HCT116 (cell line): ENCODE measurements around the gene ATP6V1G1. TPM values are rescaled to one million over a fixed set of nuclear protein-coding genes. Genes with fewer than 3 reads are reported as not detected.

Experiments
- ATAC-seq: fragments of 200-7000 bp; cut with Tn5 transposase; 2 replicates; pipeline ENCODE4 v1.9.1; 2020; ENCODE audit warnings: mild to moderate bottlenecking, moderate library complexity
- BruUV-seq: library from RNA; stranded (reverse); fragments of 400-500 nt; replicated peaks from 2 replicates; lab custom pipeline; 2021; lab: Mats Ljungman, UMichigan
- CTCF ChIA-PET: fragments of 300-600 bp; sonication (Branson Sonifier 250); formaldehyde crosslinking; loops from one replicate; lab custom pipeline; 2021; ENCODE audit warnings: antibody characterized with exemption; lab: Charles Lee
- POLR2A ChIA-PET: fragments of 300-600, 350-600 bp; sonication (Branson Sonifier 250); formaldehyde crosslinking; loops from one replicate; lab custom pipeline; 2021; ENCODE audit warnings: antibody characterized with exemption; lab: Charles Lee
- RAD21 ChIA-PET, 2 experiments: fragments of 300-600 bp; sonication (Branson Sonifier 250); formaldehyde crosslinking; loops; one replicate each; lab custom pipeline; 2023; ENCODE audit warnings: low total read pairs in 2 of 2; ENCODE audit not compliant: uncharacterized antibody in 2 of 2, unreplicated experiment in 2 of 2, low non-redundant PET in 1 of 2; lab: Charles Lee
- DNase-seq: peaks from one replicate; pipeline ENCODE4 v3.0.0-alpha.2; 2010; ENCODE audit warnings: low read depth, low spot score
- H2AFZ ChIP-seq: fragments of 200-600 bp; shearing (Covaris generic), sonication (generic); 2 replicates; pipeline ENCODE4 v1.6.1; 2017; ENCODE audit warnings: low read depth, mixed run types, mixed read lengths, antibody characterized with exemption, low read length; ENCODE audit not compliant: poor library complexity, severe bottlenecking
- H3K27ac ChIP-seq: 2 replicates; pipeline ENCODE4 v1.5.1; 2012; ENCODE audit warnings: low read depth, low read length
- H3K27me3 ChIP-seq: fragments of 200-600 bp; sonication (generic); 2 replicates; pipeline ENCODE4 v1.6.1; 2016; ENCODE audit warnings: mixed run types, low read length, mixed read lengths; ENCODE audit not compliant: insufficient read depth
- H3K36me3 ChIP-seq, 2 experiments: fragments of 200-500 bp in 1 of 2; fragments of 200-600 bp in 1 of 2; sonication (Bioruptor generic) in 1 of 2; sonication (generic) in 1 of 2; 2 replicates each; pipeline versions ENCODE4 v1.5.1 to v1.6.1; 2014 to 2016; ENCODE audit warnings: low read length in 2 of 2, inconsistent platforms in 1 of 2, mixed read lengths in 1 of 2, mixed run types in 1 of 2; ENCODE audit not compliant: insufficient read depth in 2 of 2, control insufficient read depth in 1 of 2
- H3K4me1 ChIP-seq, 2 experiments: fragments of 200-600 bp in 1 of 2; sonication (generic) in 1 of 2; 2 replicates each; pipeline versions ENCODE4 v1.5.1 to v1.6.1; 2012 to 2017; ENCODE audit warnings: low read length in 2 of 2, inconsistent platforms in 1 of 2, mild to moderate bottlenecking in 1 of 2, mixed read lengths in 1 of 2, mixed run types in 1 of 2, moderate library complexity in 1 of 2; ENCODE audit not compliant: insufficient read depth in 2 of 2, control insufficient read depth in 1 of 2
- H3K4me2 ChIP-seq: fragments of 200-600 bp; sonication (generic); 2 replicates; pipeline ENCODE4 v1.6.1; 2017; ENCODE audit warnings: mixed run types, low read length, mixed read lengths
- H3K4me3 ChIP-seq, 2 experiments: fragments of 200-600 bp in 1 of 2; sonication (generic) in 1 of 2; replicated peaks in 1 of 2; 2 replicates each; pipeline ENCODE4 v1.5.1; 2011 to 2016; ENCODE audit warnings: low read length in 2 of 2, control low read depth in 1 of 2, low read depth in 1 of 2, mild to moderate bottlenecking in 1 of 2, mixed read lengths in 1 of 2, mixed run types in 1 of 2
- H3K79me2 ChIP-seq: fragments of 200-600 bp; sonication (generic); 2 replicates; pipeline ENCODE4 v1.6.1; 2017; ENCODE audit warnings: mild to moderate bottlenecking, mixed run types, low read length, moderate library complexity, mixed read lengths; ENCODE audit not compliant: insufficient read depth
- H3K9ac ChIP-seq: fragments of 200-600 bp; sonication (generic); 2 replicates; pipeline ENCODE4 v1.6.1; 2016; ENCODE audit warnings: low read length, mixed read lengths
- H3K9me2 ChIP-seq: fragments of 200-600 bp; sonication (generic), shearing (Covaris generic); 2 replicates; pipeline ENCODE4 v1.6.1; 2017; ENCODE audit warnings: mixed run types, mild to moderate bottlenecking, moderate library complexity; ENCODE audit not compliant: insufficient read depth
- H3K9me3 ChIP-seq, 2 experiments: fragments of 200-500 bp in 1 of 2; fragments of 200-600 bp in 1 of 2; sonication (Bioruptor generic) in 1 of 2; sonication (generic) in 1 of 2; 2 replicates each; pipeline ENCODE4 v1.6.1; 2014 to 2017; ENCODE audit warnings: low read length in 2 of 2, mixed read lengths in 2 of 2, inconsistent platforms in 1 of 2, low read depth in 1 of 2, mild to moderate bottlenecking in 1 of 2, mixed run types in 1 of 2, moderate library complexity in 1 of 2; ENCODE audit not compliant: control insufficient read depth in 1 of 2, insufficient read depth in 1 of 2
- H4K20me1 ChIP-seq: fragments of 200-600 bp; sonication (generic), shearing (Covaris generic); 2 replicates; pipeline ENCODE4 v1.6.1; 2017; ENCODE audit warnings: mixed run types, mild to moderate bottlenecking, moderate library complexity; ENCODE audit not compliant: insufficient read depth
- CBX3 ChIP-seq: IDR thresholded peaks from 2 replicates; pipeline ENCODE4 v1.6.1; 2012; ENCODE audit warnings: low read depth
- EGR1 ChIP-seq: IDR thresholded peaks from 2 replicates; pipeline ENCODE4 v1.6.1; 2012; ENCODE audit warnings: low read depth
- ELF1 ChIP-seq: IDR thresholded peaks from 2 replicates; pipeline ENCODE4 v1.6.1; 2012; ENCODE audit warnings: low read depth, borderline replicate concordance
- EZH2phosphoT487 ChIP-seq: fragments of 200-600 bp; IDR thresholded peaks from 2 replicates; pipeline ENCODE4 v1.6.1; 2018; ENCODE audit warnings: antibody characterized with exemption, borderline replicate concordance
- SRF ChIP-seq: IDR thresholded peaks from 2 replicates; pipeline ENCODE4 v1.6.1; 2012; ENCODE audit warnings: low read depth
- TCF7L2 ChIP-seq: IDR thresholded peaks from 2 replicates; pipeline ENCODE4 v1.7.0; 2011; ENCODE audit warnings: borderline replicate concordance, inconsistent platforms; ENCODE audit not compliant: insufficient read depth, insufficient read length; ENCODE audit errors: extremely low read depth
- ZFX ChIP-seq: fragments of 450-650 bp; IDR thresholded peaks from 2 replicates; pipeline ENCODE4 v1.6.1; 2017
- intact Hi-C: fragments of 100-400 bp; cut with micrococcal nuclease; formaldehyde crosslinking; loops from 2 replicates; pipeline ENCODE4 v1.10.0; 2022
- total RNA-seq: library from RNA; stranded (reverse); gene quantifications from one replicate; pipeline ENCODE4 v1.2.1, GENCODE V29; 2021; ENCODE audit not compliant: unreplicated experiment
- TF ChIP-seq, protein P1 (sequence below): IDR thresholded peaks from 2 replicates; pipeline ENCODE4 v1.6.1; 2011; ENCODE audit warnings: mild to moderate bottlenecking, low read length, moderate library complexity; ENCODE audit not compliant: insufficient replicate concordance; ENCODE audit errors: extremely low read depth
- TF ChIP-seq, protein P2 (sequence below): IDR thresholded peaks from 2 replicates; pipeline ENCODE4 v1.6.1; 2012; ENCODE audit warnings: low read depth

The ATP6V1G1 gene
- total RNA-seq, 1 experiment from 2014 or later = 72.3 TPM

DNA sequence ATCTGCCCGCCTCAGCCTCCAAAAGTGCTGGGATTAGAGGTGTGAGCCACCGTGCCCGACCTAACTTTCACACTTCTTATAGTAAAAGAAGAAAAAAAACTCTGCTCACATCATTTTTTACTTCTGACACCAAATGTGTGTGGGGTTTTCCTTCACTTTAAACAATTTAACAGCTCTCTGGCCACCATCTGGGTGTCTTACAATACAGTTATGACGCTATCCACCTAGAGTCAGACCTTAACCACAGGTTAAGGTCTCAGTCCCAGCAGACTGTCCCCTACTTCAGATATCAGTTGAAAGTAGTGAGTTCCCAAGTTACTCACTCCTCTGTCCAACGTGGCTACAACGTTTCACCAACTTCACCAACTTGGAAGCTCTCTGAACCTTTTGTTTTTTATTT, 15.4 kb upstream of the ATP6V1G1 start:
- H3K79me2 ChIP-seq = no peaks in the 10 kb centered on the region
- H3K4me3 ChIP-seq = no peak overlapping the region
- no peak overlapping the region for H3K27ac ChIP-seq
- no peaks in the 10 kb centered on the region for H3K9me3 ChIP-seq
- DNase-seq (no peak), ATAC-seq (no peak)
- ChIA-PET POLR2A (interaction anchor here (2.2 kb wide), 1 partner anchor 15 kb away, joined by 8 read pairs; the partner anchor contains the start of gene ATP6V1G1), RAD21 (no interaction called here)
- TF ChIP-seq EZH2phosphoT487 (no peak), CBX3 (no peak), TCF7L2 (no peak), ELF1 (no peak), EGR1 (no peak), SRF (no peak), ZFX (no peak)
- TF ChIP-seq, protein P1, sequence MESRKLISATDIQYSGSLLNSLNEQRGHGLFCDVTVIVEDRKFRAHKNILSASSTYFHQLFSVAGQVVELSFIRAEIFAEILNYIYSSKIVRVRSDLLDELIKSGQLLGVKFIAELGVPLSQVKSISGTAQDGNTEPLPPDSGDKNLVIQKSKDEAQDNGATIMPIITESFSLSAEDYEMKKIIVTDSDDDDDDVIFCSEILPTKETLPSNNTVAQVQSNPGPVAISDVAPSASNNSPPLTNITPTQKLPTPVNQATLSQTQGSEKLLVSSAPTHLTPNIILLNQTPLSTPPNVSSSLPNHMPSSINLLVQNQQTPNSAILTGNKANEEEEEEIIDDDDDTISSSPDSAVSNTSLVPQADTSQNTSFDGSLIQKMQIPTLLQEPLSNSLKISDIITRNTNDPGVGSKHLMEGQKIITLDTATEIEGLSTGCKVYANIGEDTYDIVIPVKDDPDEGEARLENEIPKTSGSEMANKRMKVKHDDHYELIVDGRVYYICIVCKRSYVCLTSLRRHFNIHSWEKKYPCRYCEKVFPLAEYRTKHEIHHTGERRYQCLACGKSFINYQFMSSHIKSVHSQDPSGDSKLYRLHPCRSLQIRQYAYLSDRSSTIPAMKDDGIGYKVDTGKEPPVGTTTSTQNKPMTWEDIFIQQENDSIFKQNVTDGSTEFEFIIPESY = no peak
- TF ChIP-seq, protein P2, sequence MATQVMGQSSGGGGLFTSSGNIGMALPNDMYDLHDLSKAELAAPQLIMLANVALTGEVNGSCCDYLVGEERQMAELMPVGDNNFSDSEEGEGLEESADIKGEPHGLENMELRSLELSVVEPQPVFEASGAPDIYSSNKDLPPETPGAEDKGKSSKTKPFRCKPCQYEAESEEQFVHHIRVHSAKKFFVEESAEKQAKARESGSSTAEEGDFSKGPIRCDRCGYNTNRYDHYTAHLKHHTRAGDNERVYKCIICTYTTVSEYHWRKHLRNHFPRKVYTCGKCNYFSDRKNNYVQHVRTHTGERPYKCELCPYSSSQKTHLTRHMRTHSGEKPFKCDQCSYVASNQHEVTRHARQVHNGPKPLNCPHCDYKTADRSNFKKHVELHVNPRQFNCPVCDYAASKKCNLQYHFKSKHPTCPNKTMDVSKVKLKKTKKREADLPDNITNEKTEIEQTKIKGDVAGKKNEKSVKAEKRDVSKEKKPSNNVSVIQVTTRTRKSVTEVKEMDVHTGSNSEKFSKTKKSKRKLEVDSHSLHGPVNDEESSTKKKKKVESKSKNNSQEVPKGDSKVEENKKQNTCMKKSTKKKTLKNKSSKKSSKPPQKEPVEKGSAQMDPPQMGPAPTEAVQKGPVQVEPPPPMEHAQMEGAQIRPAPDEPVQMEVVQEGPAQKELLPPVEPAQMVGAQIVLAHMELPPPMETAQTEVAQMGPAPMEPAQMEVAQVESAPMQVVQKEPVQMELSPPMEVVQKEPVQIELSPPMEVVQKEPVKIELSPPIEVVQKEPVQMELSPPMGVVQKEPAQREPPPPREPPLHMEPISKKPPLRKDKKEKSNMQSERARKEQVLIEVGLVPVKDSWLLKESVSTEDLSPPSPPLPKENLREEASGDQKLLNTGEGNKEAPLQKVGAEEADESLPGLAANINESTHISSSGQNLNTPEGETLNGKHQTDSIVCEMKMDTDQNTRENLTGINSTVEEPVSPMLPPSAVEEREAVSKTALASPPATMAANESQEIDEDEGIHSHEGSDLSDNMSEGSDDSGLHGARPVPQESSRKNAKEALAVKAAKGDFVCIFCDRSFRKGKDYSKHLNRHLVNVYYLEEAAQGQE = no peak
- TF ChIP-seq, all 23 proteins: peak for 0
- Histone ChIP-seq H2AFZ (no peak overlapping the region), H3K9ac (no peak overlapping the region), H3K4me2 (no peak overlapping the region), H3K36me3 (no peaks in the 10 kb centered on the region), H4K20me1 (no peaks in the 10 kb centered on the region), H3K27me3 (no peaks in the 10 kb centered on the region), H3K4me1 (no peaks in the 10 kb centered on the region), H3K9me2 (no peaks in the 10 kb centered on the region)
- BruUV-seq = no TSS peak
- CTCF ChIA-PET = no interaction called here
- intact Hi-C loops = no loop called here
